Measurements from ENCODE around the gene UGT1A7. TPM values are rescaled to one million over a fixed set of nuclear protein-coding genes. Genes with fewer than 3 reads are reported as not detected.
"Not testable (repeated sequence)": the region's sequence is repeated elsewhere in the genome, so short reads cannot be mapped to it uniquely, and the experiment has no call there.

UGT1A7 gene
- total RNA-seq, 1 donor from 2014 or later: not detected

DNA sequence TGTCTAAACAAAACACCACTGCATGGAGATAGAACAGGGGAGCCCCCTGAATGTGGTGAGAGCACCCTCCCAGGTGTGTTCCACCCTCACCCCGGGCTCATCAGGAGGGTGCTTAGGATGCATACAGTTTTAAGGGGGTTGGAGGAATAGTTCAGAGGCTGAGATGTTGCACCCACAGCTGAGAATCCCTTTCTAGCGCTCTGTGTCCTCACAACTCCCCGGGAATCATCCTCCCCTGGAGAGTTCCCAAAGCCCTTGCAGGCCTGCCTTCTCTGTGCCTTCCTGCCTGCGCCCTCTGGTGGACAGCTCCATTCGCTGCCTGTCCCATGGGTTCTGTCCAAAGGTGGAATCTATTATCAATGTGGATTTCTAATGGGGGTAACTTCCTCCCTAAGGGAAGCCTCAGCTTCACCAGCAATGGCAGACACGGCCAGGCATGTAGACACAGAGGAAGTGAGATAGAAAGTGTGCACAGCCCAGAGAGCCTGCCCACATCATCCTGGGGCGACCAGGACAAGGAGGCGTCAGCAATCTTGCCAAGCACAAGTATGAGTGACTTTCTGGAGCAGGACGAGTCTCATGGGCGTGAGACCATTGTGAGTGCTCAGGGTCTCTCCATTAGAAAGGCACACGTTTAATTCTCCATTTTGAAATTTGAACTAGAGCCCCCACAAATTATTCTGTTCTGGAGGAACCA, 29.8 kb downstream of the UGT1A7 start:
- DNase-seq (ENCODE audit: extremely low read depth, low read depth, low spot score): no peak

DNA sequence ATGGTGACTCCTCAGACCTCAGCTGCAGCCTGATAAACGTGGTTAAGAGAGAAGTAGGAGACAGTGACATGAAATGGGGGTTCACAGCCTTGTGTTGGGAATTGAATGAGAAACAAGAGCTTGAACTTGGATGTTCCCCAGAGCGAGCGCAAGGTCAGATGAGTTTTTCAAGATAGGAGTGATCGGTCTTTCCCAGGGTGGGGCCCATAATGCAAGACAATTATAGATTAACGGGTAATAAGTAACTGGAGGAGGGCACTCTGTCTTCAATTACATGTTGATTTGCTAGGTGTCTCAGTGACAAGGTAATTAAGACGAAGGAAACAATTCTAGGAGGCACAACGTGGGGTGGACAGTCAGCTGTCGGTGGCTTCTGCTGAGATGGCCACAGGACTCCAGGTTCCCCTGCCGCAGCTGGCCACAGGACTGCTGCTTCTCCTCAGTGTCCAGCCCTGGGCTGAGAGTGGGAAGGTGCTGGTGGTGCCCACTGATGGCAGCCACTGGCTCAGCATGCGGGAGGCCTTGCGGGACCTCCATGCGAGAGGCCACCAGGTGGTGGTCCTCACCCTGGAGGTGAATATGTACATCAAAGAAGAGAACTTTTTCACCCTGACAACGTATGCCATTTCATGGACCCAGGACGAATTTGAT, 31.0 kb downstream of the UGT1A7 start, which contains the start of gene UGT1A5:
TSS of gene UGT1A5 (plus strand) at position 297 of the 651 bp plus-strand sequence. CDS start at position 382, 85 bp downstream.
- no peak for DNase-seq (ENCODE audit: extremely low read depth, low read depth, low spot score)

DNA sequence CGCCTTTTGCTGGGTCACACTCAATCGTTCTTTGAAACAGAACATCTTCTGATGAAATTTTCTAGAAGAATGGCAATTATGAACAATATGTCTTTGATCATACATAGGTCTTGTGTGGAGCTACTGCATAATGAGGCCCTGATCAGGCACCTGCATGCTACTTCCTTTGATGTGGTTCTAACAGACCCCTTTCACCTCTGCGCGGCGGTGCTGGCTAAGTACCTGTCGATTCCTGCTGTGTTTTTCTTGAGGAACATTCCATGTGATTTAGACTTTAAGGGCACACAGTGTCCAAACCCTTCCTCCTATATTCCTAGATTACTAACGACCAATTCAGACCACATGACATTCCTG, 31.5 kb downstream of the UGT1A7 start:
- DNase-seq (ENCODE audit: extremely low read depth, low read depth, low spot score): no peak

DNA sequence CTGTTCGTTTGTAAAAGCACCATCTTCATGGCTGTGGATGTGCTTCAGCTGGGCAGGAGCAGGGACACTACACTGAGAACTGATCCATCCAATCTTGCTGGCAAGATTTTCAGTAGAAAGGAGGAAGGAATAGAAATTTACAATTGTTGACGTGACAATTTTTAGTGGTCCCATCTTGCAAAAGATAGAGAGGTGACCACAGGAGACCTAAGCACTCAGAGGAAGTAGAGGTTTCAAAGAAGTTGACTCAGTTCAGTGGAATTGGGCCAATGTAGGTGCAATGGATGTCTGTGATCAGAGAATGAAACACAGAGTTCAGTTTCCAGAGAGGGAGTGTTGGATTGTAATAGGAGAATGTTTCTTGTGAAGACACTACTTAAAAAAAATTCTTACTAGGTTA, 32.4 kb downstream of the UGT1A7 start:
- DNase-seq (ENCODE audit: extremely low read depth, low read depth, low spot score): no peak

DNA sequence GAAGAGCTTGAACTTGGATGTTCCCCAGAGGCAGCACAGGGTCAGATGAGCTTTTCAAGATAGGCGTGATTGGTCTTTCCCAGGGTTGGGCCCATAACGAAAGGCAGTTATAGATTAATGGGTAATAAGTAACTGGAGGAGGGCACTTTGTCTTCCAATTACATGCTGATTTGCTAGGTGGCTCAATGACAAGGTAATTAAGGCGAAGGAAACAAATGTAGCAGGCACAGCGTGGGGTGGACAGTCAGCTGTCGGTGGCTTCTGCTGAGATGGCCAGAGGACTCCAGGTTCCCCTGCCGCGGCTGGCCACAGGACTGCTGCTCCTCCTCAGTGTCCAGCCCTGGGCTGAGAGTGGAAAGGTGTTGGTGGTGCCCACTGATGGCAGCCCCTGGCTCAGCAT, 36.9 kb downstream of the UGT1A7 start, which contains the start of gene UGT1A4:
TSS of gene UGT1A4 (plus strand) at position 185 of the 400 bp plus-strand sequence. CDS start at position 270, 85 bp downstream.
- DNase-seq (ENCODE audit: extremely low read depth, low read depth, low spot score): no peak

DNA sequence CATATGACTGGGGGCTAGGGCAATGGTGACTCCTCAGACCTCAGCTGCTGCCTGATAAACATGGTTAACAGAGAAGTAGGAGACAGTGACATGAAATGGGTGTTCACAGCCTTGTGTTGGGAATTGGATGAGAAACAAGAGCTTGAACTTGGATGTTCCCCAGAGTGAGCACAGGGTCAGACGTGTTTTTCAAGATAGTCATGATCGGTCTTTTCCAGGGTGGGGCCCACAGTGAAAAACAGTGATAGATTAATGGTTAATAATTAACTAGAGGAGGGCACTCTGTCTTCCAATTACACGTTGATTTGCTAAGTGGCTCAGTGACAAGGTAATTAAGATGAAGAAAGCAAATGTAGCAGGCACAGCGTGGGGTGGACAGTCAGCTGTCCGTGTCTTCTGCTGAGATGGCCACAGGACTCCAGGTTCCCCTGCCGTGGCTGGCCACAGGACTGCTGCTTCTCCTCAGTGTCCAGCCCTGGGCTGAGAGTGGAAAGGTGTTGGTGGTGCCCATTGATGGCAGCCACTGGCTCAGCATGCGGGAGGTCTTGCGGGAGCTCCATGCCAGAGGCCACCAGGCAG, 47.1 kb downstream of the UGT1A7 start, which contains the start of gene UGT1A3:
TSS of gene UGT1A3 (plus strand) at position 320 of the 579 bp plus-strand sequence. CDS start at position 405, 85 bp downstream.
- no peak for DNase-seq (ENCODE audit: extremely low read depth, low read depth, low spot score)

DNA sequence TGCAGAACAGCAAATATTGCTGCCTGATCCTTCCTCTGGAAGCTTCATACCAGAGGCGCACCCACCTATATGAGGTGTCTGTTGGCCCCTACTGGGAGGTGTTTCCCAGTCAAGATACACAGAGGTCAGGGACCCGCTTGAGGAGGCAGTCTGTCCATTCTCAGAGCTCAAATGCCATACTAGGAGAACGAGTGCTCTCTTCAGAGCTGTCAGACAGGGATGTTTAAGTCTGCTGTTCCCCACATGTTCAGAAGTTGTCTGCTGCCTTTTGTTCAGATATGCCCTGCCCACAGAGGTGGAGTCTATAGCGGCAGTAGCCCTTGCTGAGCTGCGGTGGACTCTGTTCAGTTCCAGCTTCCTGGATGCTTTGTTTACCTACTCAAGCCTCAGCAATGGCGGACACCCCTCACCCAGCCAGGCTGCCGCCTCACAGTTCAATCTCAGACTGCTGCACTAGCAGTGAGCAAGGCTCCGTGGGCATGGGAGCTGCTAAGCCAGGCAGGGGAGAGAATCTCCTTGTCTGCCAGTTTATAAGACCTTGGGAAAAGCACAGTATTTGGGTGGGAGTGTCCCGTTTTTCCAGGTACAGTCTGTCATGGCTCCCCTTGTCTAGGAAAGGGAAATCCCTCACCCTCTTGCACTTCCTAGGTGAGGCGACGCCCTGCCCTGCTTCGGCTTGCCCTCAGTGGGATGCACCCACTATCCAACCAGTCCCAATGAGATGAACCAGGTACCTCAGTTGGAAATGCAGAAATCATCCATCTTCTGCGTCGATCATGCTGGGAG, 55.4 kb downstream of the UGT1A7 start:
- not testable (repeated sequence) for DNase-seq (ENCODE audit: extremely low read depth, low read depth, low spot score)

DNA sequence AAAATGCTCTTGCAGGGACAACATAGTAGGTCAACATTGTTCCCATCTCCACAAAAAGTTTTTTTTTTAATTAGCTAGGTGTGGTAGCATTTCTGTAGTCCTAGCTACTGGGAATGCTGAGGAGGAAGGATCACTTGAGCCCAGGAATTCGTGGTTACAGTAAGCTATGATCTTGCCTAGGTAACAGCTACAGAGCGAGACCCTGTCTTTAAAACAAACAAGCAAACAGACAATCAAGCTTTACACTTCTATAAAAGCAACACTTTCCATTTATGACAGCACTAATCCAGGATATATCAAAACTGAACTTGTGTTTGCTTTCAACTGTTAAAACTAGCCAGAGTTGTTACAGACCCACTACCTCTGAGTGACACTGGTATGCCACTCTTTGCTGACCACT, 59.2 kb downstream of the UGT1A7 start:
- DNase-seq (ENCODE audit: extremely low read depth, low read depth, low spot score): no peak

DNA sequence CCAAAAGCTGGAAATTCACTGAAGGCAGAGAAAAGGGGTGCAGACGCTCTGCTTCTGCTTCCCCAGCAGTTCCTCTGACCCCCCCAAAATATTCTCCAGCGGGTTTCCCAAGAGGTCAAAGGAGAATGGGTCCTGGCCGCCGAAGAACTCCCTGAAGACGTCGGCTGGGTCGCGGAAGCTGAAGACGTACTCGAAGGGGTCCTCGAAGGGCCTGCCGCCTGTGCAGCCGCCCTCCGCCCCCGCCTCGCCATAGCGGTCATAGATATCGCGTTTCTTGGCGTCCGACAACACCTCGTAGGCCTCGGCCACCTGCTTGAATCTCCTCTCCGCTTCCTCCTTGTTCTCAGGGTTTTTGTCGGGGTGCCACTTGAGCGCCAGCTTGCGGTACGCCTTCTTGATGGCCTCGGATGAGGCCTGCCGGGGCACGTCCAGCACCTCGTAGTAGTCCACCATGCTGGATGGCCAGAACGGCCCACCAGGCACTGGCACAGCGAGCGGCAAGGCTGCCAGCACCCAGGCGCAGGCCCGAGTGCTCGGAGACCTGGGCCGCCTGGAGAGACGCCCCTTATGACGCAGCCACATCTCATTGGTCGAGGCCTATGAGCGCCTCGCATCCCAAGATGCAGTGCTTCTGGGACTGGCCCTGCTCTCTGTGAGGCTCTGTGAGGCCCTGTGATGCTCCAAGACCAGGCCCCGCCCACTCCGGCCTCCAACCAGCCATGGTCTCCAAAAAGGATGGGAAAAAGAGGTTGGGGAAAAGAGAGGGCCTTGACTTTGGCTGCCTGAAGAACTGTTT, 62.0 kb downstream of the UGT1A7 start:
- no peak for DNase-seq (ENCODE audit: extremely low read depth, low read depth, low spot score)

DNA sequence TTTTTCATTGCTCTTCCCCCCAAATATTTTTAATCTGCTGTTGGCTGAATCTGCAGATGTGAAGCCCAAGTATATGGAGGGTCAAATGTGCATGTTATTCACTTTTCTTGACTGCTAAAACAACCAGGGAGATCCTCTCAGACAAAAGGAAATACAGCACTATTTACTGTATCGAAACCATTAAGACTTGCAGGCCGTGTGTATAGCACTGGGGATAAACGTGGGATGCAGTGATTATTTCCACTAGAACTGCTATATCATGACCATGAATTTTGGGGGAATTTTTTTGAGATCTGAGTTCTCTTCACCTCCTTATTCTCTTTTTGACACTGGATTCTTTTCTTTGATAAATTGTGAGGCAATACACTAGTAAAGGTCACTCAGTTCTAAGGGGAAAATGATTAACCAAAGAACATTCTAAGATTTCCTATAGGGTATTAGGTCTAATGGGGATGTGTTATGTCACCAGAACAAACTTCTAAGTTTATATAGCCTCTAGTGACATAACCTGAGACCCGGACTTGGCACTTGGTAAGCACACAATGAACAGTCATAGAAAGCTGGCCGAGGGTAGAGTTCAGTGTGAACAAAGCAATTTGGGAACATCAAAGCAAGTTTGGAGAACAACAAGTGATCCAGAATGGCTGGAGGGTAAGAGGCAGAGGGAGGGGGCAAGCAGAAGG, 63.5 kb downstream of the UGT1A7 start:
- no peak for DNase-seq (ENCODE audit: extremely low read depth, low read depth, low spot score)

DNA sequence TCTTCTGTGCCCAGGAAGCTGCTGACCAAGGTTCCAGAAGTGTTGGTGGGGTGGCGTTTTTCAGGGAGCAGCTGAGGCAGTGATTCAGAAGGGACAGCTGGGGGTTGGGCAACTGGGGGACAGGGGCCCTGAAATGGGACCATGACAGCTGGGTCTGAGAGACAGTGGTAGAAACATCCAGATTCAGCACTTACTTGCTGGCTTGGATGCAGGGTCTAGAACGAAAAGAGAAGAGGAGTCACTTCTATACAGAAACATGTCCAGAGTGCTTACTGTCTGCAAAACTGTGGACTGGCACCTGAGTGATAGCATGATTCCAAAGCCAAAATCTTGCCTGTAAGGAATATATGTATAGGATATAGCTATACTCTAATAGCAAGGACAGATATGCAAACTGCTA, 64.1 kb downstream of the UGT1A7 start:
- not testable (repeated sequence) for DNase-seq (ENCODE audit: extremely low read depth, low read depth, low spot score)

DNA sequence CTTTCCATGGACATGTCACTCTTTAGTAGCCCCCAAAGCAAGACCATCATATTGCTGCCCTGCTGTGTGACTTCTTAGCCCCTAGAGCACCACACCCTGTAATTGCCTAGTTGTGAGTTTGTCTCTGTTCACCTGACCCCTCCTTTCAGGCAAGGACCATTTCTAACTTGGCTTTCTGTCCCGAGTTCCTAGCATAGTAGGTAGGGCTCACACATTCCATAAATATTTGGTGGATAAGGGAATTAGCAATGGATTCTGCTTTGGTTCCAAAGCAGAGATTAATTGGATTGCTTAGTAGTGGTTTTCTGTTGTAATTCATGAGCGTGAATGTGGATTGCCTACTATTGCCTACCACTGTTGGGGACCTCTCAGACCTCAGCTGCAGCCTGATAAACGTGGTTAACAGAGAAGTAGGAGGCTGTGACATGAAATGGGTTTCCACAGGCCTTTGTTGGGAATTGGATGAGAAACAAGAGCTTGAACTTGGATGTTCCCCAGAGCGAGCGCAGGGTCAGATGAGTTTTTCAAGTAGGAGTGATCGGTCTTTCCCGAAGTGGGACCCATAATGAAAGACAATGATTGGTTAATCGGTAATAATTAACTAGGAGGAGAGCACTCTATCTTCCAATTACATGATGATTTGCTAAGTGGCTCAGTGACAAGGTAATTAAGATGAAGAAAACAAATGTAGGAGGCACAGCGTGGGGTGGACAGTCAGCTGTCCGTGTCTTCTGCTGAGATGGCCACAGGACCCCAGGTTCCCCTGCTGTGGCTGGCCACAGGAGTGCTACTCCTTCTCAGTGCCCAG, 65.0 kb downstream of the UGT1A7 start:
- no peak for DNase-seq (ENCODE audit: extremely low read depth, low read depth, low spot score)

DNA sequence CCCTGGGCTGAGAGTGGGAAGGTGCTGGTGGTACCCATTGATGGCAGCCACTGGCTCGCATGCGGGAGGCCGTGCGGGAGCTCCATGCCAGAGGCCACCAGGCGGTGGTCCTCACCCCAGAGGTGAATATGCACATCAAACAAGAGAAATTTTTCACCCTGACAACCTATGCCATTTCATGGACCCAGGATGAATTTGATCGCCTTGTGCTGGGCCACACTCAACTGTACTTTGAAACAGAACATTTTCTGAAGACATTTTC, 65.5 kb downstream of the UGT1A7 start:
- DNase-seq (ENCODE audit: extremely low read depth, low read depth, low spot score): no peak

DNA sequence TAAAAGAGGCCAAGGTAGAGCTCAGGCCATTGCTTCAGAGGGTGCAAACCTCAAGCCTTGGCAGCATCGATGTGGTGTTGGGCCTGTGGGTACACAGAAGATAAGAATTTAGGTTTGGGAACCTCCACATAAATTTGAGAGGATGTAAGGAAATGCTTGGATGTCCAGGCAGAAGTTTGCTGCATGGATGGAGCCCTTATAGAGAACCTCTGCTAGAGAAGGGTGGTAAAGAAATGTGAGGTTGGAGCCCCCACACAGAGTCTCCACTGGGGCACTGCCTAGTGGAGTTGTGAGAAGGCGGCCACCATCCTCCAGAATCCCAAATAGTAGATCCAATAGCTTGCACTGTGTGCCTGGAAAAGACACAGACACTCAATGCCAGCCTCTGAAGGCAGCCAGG, 69.0 kb downstream of the UGT1A7 start:
- not testable (repeated sequence) for DNase-seq (ENCODE audit: extremely low read depth, low read depth, low spot score)

DNA sequence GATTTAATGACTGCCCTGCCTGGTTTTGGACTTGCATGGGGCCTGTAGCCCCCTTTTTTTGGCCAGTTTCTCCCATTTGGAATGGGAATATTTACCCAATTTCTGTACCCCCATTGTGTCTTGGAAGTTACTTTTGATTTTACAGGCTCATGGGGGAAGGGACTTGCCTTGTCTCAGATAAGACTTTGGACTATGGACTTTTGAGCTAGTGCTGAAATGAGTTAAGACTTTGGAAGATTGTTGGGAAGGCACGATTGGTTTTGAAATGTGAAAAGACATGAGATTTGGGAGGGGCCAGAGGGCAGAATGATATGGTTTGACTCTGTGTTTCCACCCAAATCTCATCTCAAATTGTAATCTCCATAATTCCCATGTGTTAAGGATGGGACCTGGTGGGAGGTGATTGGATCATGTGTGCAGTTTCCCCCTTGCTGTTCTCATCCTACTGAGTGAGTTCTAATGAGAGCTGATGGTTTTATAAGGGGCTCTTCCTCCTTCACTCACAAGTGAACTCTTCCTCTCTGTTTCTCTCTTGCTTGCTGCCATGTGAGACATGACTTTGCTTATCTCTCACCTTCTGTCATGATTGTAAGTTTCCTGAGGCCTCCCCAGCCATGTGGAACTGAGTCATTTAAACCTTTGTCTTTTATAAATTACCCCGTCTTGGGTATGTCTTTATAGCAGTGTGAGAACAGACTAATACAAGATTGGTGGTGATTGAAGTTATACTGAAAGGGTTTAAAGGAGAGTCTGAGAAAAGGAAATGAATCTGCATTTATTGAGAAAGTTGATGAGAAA, 69.7 kb downstream of the UGT1A7 start:
- not testable (repeated sequence) for DNase-seq (ENCODE audit: extremely low read depth, low read depth, low spot score)

DNA sequence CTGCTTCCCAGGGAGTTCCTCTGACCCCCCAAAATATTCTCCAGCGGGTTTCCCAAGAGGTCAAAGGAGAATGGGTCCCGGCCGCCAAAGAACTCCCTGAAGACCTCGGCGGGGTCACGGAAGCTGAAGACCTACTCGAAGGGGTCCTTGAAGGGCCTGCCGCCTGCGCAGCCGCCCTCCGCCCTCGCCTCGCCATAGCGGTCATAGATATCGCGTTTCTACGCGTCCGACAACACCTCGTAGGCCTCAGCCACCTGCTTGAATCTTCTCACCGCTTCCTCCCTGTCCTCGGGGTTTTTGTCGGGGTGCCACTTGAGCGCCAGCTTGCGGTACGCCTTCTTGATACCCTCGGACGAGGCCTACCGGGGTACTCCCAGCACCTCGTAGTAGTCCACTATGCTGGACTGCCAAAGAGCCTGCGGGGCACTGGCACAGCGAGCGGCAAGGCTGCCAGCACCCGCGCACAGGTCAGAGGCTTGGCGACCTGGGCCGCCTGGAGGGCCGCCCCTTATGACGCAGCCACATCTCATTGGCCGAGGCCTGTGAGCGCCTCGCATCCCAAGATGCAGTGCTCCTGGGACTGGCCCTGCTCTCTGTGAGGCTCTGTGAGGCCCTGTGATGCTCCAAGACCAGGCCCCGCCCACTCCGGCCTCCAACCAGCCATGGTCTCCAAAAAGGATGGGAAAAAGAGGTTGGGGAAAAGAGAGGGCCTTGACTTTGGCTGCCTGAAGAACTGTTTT, 73.3 kb downstream of the UGT1A7 start:
- DNase-seq (ENCODE audit: extremely low read depth, low read depth, low spot score): no peak

DNA sequence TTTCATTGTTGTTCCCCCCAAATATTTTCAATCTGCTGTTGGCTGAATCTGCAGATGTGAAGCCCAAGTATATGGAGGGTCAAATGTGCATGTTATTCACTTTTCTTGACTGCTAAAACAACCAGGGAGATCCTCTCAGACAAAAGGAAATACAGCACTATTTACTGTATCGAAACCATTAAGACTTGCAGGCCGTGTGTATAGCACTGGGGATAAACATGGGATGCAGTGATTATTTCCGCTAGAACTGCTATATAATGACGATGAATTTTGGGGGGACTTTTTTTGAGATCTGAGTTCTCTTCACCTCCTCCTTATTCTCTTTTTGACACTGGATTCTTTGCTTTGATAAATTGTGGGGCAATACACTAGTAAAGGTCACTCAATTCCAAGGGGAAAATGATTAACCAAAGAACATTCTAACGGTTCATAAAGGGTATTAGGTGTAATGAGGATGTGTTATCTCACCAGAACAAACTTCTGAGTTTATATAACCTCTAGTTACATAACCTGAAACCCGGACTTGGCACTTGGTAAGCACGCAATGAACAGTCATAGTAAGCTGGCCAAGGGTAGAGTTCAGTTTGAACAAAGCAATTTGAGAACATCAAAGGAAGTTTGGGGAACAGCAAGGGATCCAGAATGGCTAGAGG, 74.9 kb downstream of the UGT1A7 start:
- no peak for DNase-seq (ENCODE audit: extremely low read depth, low read depth, low spot score)
